Breast epithelium (tissue), 4 donors: ENCODE measurements around the gene KCNMB1. TPM values are rescaled to one million over a fixed set of nuclear protein-coding genes. Genes with fewer than 3 reads are reported as not detected.
A peak's percentile ranks its signal among the peaks of the same experiment; 100 is the strongest.

Experiments used
- DNase-seq, 2 donors: peaks; one replicate each; pipeline ENCODE4 v3.0.0-alpha.2; 2019; ENCODE audit warnings: low spot score in 2 of 2
- H3K27ac ChIP-seq, 2 donors: fragments of 200-600 bp; sonication (generic) in 1 of 2; one replicate each; pipeline ENCODE4 v1.5.1; 2016 to 2019; ENCODE audit warnings: mild to moderate bottlenecking in 1 of 2
- H3K27me3 ChIP-seq, 2 donors: fragments of 200-600 bp; sonication (generic) in 1 of 2; one replicate each; pipeline versions ENCODE4 v1.5.1 to v1.6.0; 2017 to 2019; ENCODE audit warnings: control low read depth in 1 of 2, mild to moderate bottlenecking in 1 of 2
- H3K36me3 ChIP-seq: fragments of 200-600 bp; one replicate; pipeline ENCODE4 v1.5.1; 2019
- H3K4me1 ChIP-seq, 2 donors: fragments of 200-600 bp; sonication (generic); one replicate each; pipeline ENCODE4 v1.5.1; 2016 to 2019; ENCODE audit warnings: control low read depth in 1 of 2
- H3K4me3 ChIP-seq, 3 donors: fragments of 200-600 bp; sonication (generic); 1 replicate in 2 of 3; 2 replicates in 1 of 3; pipeline ENCODE4 v1.5.1; 2016 to 2019; ENCODE audit warnings: mild to moderate bottlenecking in 3 of 3, moderate library complexity in 2 of 3
- H3K9me3 ChIP-seq, 2 donors: fragments of 200-600 bp; sonication (generic) in 1 of 2; one replicate each; pipeline ENCODE4 v1.5.1; 2016 to 2019; ENCODE audit warnings: control low read depth in 1 of 2
- POLR2A ChIP-seq: fragments of 450-650 bp; IDR thresholded peaks from one replicate; pipeline ENCODE4 v1.6.1; 2016; ENCODE audit warnings: antibody characterized with exemption, mild to moderate bottlenecking, moderate library complexity
- POLR2AphosphoS5 ChIP-seq, 3 donors: sonication (generic); formaldehyde crosslinking; IDR thresholded peaks; one replicate each; pipeline ENCODE4 v1.6.1; 2017; ENCODE audit warnings: antibody characterized with exemption in 3 of 3
- intact Hi-C: fragments of 100-400 bp; cut with DNase I; formaldehyde crosslinking; loops from one replicate; pipeline ENCODE4 v1.15.1; 2023; ENCODE audit warnings: low total_unique reads
- total RNA-seq, 3 donors: library from RNA; depleted of rRNA; stranded (reverse); fragments of >200 nt; gene quantifications; one replicate each; pipeline ENCODE4 v1.1.0, GENCODE V29; 2016
- TF ChIP-seq, protein P1 (sequence below), 3 donors: fragments of 450-650 bp; IDR thresholded peaks; one replicate each; pipeline ENCODE4 v1.5.1; 2016 to 2017; ENCODE audit warnings: antibody characterized with exemption in 3 of 3, mild to moderate bottlenecking in 3 of 3, moderate library complexity in 3 of 3

KCNMB1 gene
- total RNA-seq, 3 donors from 2014 or later, result 0.16 to 6.6 (median 5.1) TPM

- peaks cover 0 to 4% of the 10 kb centered on the region in 2 donors for H3K9me3 ChIP-seq
- peak overlapping the region; percentile 7 to 41 for H3K27ac ChIP-seq
- H3K27me3 ChIP-seq, result no peaks in the 10 kb centered on the region
- no peaks in the 10 kb centered on the region for H3K4me1 ChIP-seq
- no peak for DNase-seq
- peak overlapping the region in 1 of 3 donors; percentile 8 for H3K4me3 ChIP-seq
- H3K36me3 ChIP-seq, result no peaks in the 10 kb centered on the region
- TF ChIP-seq, protein P1, sequence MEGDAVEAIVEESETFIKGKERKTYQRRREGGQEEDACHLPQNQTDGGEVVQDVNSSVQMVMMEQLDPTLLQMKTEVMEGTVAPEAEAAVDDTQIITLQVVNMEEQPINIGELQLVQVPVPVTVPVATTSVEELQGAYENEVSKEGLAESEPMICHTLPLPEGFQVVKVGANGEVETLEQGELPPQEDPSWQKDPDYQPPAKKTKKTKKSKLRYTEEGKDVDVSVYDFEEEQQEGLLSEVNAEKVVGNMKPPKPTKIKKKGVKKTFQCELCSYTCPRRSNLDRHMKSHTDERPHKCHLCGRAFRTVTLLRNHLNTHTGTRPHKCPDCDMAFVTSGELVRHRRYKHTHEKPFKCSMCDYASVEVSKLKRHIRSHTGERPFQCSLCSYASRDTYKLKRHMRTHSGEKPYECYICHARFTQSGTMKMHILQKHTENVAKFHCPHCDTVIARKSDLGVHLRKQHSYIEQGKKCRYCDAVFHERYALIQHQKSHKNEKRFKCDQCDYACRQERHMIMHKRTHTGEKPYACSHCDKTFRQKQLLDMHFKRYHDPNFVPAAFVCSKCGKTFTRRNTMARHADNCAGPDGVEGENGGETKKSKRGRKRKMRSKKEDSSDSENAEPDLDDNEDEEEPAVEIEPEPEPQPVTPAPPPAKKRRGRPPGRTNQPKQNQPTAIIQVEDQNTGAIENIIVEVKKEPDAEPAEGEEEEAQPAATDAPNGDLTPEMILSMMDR (IDR thresholded peaks at IDR 0.05), result peak in 1 of 3 donors; percentile 23
- TF ChIP-seq POLR2A (no peak), POLR2AphosphoS5 (IDR thresholded peaks at IDR 0.05) (no peak)
- intact Hi-C loops, result no loop called here
These were observed 41.0 kb downstream of the KCNMB1 start for GRCh38 chr5:170348137-170348633.

DNA sequence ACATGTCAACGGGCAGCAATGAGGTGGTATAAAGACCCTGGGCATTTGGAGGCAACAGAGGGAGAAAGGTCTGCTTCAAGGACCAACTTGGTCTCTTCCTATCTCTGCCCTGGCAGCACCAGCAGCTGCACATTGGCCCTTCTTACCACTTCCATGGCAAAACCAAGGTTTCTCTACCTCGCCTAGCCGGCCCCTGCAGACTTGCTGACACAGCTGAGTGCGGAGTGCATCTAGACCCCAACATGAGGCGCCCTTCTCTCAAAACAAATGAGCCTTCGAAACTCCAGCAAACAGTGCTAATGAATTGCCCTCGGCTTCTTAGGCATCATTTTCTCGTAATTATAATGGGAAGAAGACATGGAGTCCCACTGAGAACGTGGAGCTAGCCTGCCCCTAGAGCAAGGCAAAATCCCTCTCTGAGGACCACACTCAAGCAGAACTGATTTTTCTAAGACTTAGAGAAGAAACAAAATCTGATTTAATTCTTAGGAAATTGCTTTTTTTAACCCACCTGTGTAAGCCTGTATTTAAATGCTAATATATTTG, 42.1 kb downstream of the KCNMB1 start:
- no peaks in the 10 kb centered on the region for H3K36me3 ChIP-seq
- no peak for TF ChIP-seq POLR2AphosphoS5 (IDR thresholded peaks at IDR 0.05)
- TF ChIP-seq, protein P1 (IDR thresholded peaks at IDR 0.05), result no peak
- DNase-seq, result no peak
- intact Hi-C loops, result no loop called here
- H3K4me3 ChIP-seq, result no peak overlapping the region
- H3K9me3 ChIP-seq, result peaks cover 0 to 4% of the 10 kb centered on the region in 2 donors
- H3K27ac ChIP-seq, result peak overlapping the region in 1 of 2 donors; percentile 7
- no peaks in the 10 kb centered on the region for H3K27me3 ChIP-seq
- H3K4me1 ChIP-seq, result no peaks in the 10 kb centered on the region

- Histone ChIP-seq H3K9me3 (peaks cover 0 to 4% of the 10 kb centered on the region in 2 donors), H3K27ac (no peak overlapping the region), H3K4me3 (no peak overlapping the region), H3K4me1 (no peaks in the 10 kb centered on the region), H3K27me3 (no peaks in the 10 kb centered on the region), H3K36me3 (no peaks in the 10 kb centered on the region)
- TF ChIP-seq POLR2A (no peak), POLR2AphosphoS5 (IDR thresholded peaks at IDR 0.05) (no peak)
- TF ChIP-seq, protein P1 (IDR thresholded peaks at IDR 0.05), result no peak
- no peak for DNase-seq
- intact Hi-C loops, result no loop called here
These were observed 43.2 kb downstream of the KCNMB1 start for GRCh38 chr5:170345971-170346370.

DNA sequence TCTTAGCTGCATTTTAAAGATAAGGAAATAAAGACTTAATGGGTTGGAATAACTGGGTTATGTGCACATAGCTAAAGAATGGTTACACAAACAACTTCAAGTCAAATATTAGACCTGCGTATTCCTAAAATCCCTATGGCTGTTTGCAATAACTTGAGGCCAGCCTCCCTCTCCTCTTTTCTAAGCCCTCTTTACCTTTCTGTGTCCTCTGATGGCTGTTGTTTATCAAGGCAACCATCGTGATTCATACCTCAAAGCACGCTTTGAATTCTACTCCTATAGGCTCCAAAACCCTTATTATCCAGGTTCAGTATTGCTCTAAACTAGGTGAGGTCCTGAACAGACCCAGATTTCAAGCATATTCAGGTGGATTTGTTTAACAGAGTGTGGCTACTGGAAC, 46.0 kb downstream of the KCNMB1 start:
- Histone ChIP-seq H3K36me3 (no peaks in the 10 kb centered on the region), H3K27me3 (no peaks in the 10 kb centered on the region), H3K4me1 (no peaks in the 10 kb centered on the region), H3K4me3 (no peak overlapping the region), H3K9me3 (peaks cover 0 to 4% of the 10 kb centered on the region in 2 donors), H3K27ac (no peak overlapping the region)
- TF ChIP-seq POLR2AphosphoS5 (IDR thresholded peaks at IDR 0.05) (no peak), POLR2A (no peak)
- TF ChIP-seq, protein P1 (IDR thresholded peaks at IDR 0.05), result no peak
- DNase-seq, result no peak
- intact Hi-C loops, result no loop called here

DNA sequence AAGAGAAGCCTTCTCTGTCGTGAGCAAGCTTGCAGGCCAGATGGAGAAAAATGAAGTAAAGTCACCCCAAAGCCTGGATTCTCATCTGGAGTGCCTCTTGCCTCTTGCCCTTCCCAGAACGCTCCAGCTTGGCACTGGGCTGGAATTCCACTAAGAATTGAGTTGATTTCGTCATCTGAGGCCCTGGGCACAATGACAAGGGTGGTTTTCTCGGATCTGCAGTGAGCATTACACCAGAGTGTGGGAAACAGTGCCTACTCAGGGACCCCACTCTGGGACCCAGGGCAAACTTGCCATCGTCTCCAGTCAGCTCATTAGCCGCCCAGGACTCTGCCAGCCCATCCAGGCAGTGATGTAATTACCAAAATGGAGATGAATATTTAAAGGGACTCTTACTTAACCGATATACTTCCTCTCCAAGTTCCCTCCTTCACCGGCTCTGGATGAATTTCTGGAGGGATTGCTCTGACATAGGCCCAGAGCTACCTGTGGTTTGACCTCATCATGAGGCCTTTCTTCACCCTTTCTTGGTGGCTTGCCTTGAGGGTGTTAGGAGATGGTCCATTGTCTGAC, 46.9 kb downstream of the KCNMB1 start:
- Histone ChIP-seq H3K27me3 (no peaks in the 10 kb centered on the region), H3K4me3 (no peak overlapping the region), H3K4me1 (no peaks in the 10 kb centered on the region), H3K9me3 (peaks cover 0 to 4% of the 10 kb centered on the region in 2 donors), H3K36me3 (no peaks in the 10 kb centered on the region), H3K27ac (no peak overlapping the region)
- no peak for DNase-seq
- intact Hi-C loops, result no loop called here
- TF ChIP-seq POLR2AphosphoS5 (IDR thresholded peaks at IDR 0.05) (no peak), POLR2A (no peak)
- TF ChIP-seq, protein P1 (IDR thresholded peaks at IDR 0.05), result no peak
